Measurements from ENCODE around the gene TTC39B. TPM values are rescaled to one million over a fixed set of nuclear protein-coding genes. Genes with fewer than 3 reads are reported as not detected.
A peak's percentile ranks its signal among the peaks of the same experiment; 100 is the strongest.

The TTC39B gene
- total and polyA plus RNA-seq, 2 donors: 9.4 to 10.6 TPM

- peaks cover 0 to 12% of the 10 kb centered on the region in 2 donors for H3K9me3 ChIP-seq (ENCODE audit: control insufficient read depth in 2 of 2, insufficient read depth in 1 of 2, low read length in 1 of 2)
- no peaks in the 10 kb centered on the region for H3K27me3 ChIP-seq (ENCODE audit: control insufficient read depth in 2 of 2, insufficient read depth in 1 of 2, low read length in 1 of 2)
- WGBS: 95% methylated on average over 4 of the region's 4 CpGs
- peak overlapping the region; percentile 46 to 83 for H3K27ac ChIP-seq (ENCODE audit: low read depth in 1 of 2, low read length in 1 of 2)
- no peak overlapping the region for H3K4me3 ChIP-seq (ENCODE audit: low read length in 2 of 2)
- H3K4me1 ChIP-seq (ENCODE audit: control insufficient read depth in 2 of 2, insufficient read depth in 2 of 2, low read length in 2 of 2): peaks cover 42 to 60% of the 10 kb centered on the region in 2 donors
- DNase-seq (ENCODE audit: low read depth in 6 of 9, low spot score in 9 of 9): peak in 1 of 9 donors; percentile 53
- H3K36me3 ChIP-seq (ENCODE audit: control insufficient read depth in 2 of 2, insufficient read depth in 2 of 2, low read length in 1 of 2): peaks cover 0 to 4% of the 10 kb centered on the region in 2 donors
Observed at GRCh38 chr9:15294604-15295003, 12.4 kb downstream of the TTC39B start.

GRCh38 chr9:15293804-15294316 is 13.2 kb downstream of the TTC39B start:
- no peaks in the 10 kb centered on the region for H3K27me3 ChIP-seq (ENCODE audit: control insufficient read depth in 2 of 2, insufficient read depth in 1 of 2, low read length in 1 of 2)
- no peak for DNase-seq (ENCODE audit: low read depth in 6 of 9, low spot score in 9 of 9)
- H3K4me3 ChIP-seq (ENCODE audit: low read length in 2 of 2): no peak overlapping the region
- peaks cover 0 to 12% of the 10 kb centered on the region in 2 donors for H3K9me3 ChIP-seq (ENCODE audit: control insufficient read depth in 2 of 2, insufficient read depth in 1 of 2, low read length in 1 of 2)
- peaks cover 0 to 4% of the 10 kb centered on the region in 2 donors for H3K36me3 ChIP-seq (ENCODE audit: control insufficient read depth in 2 of 2, insufficient read depth in 2 of 2, low read length in 1 of 2)
- peaks cover 34 to 53% of the 10 kb centered on the region in 2 donors for H3K4me1 ChIP-seq (ENCODE audit: control insufficient read depth in 2 of 2, insufficient read depth in 2 of 2, low read length in 2 of 2)
- 61% methylated on average over 10 of the region's 10 CpGs for WGBS
- H3K27ac ChIP-seq (ENCODE audit: low read depth in 1 of 2, low read length in 1 of 2): peak overlapping the region; percentile 53 to 83

DNA sequence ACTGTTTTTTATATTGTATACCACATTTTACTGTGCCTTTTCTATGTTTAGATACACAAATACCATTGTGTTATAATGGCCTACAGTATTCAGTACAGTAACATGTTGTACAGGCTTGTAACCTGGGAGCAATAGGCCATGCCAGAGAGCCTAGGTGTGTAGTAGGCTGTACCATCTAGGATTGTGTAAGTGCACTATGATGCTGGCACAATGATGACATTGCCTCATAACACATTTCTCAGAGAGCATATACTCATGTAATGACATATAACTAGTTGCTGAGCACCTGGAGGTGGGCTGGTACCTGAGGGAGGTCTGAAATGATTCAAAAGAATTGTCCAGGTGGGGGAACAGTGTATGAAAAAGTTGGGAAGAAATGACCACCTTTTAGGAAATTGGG is 13.9 kb downstream of the TTC39B start:
- Histone ChIP-seq H3K27ac (ENCODE audit: low read depth in 1 of 2, low read length in 1 of 2) (peak overlapping the region in 1 of 2 donors; percentile 83), H3K4me1 (ENCODE audit: control insufficient read depth in 2 of 2, insufficient read depth in 2 of 2, low read length in 2 of 2) (peaks cover 31 to 47% of the 10 kb centered on the region in 2 donors)

GRCh38 chr9:15289603-15290002 is 17.4 kb downstream of the TTC39B start:
- no peaks in the 10 kb centered on the region for H3K27me3 ChIP-seq (ENCODE audit: control insufficient read depth in 2 of 2, insufficient read depth in 1 of 2, low read length in 1 of 2)
- H3K36me3 ChIP-seq (ENCODE audit: control insufficient read depth in 2 of 2, insufficient read depth in 2 of 2, low read length in 1 of 2): no peaks in the 10 kb centered on the region
- DNase-seq (ENCODE audit: low read depth in 6 of 9, low spot score in 9 of 9): no peak
- H3K9me3 ChIP-seq (ENCODE audit: control insufficient read depth in 2 of 2, insufficient read depth in 1 of 2, low read length in 1 of 2): peaks cover 0 to 5% of the 10 kb centered on the region in 2 donors
- no peak overlapping the region for H3K4me3 ChIP-seq (ENCODE audit: low read length in 2 of 2)
- no peak overlapping the region for H3K27ac ChIP-seq (ENCODE audit: low read depth in 1 of 2, low read length in 1 of 2)
- H3K4me1 ChIP-seq (ENCODE audit: control insufficient read depth in 2 of 2, insufficient read depth in 2 of 2, low read length in 2 of 2): peaks cover 10 to 14% of the 10 kb centered on the region in 2 donors
- WGBS: 97% methylated on average over 5 of the region's 5 CpGs

More for the DNA sequence above, 13.9 kb downstream of the TTC39B start:
- H3K27me3 ChIP-seq (ENCODE audit: control insufficient read depth in 2 of 2, insufficient read depth in 1 of 2, low read length in 1 of 2): no peaks in the 10 kb centered on the region
- no peak overlapping the region for H3K4me3 ChIP-seq (ENCODE audit: low read length in 2 of 2)
- peaks cover 0 to 11% of the 10 kb centered on the region in 2 donors for H3K9me3 ChIP-seq (ENCODE audit: control insufficient read depth in 2 of 2, insufficient read depth in 1 of 2, low read length in 1 of 2)
- no peak for DNase-seq (ENCODE audit: low read depth in 6 of 9, low spot score in 9 of 9)
- peaks cover 0 to 3% of the 10 kb centered on the region in 2 donors for H3K36me3 ChIP-seq (ENCODE audit: control insufficient read depth in 2 of 2, insufficient read depth in 2 of 2, low read length in 1 of 2)

GRCh38 chr9:15287309-15287708 is 19.7 kb downstream of the TTC39B start:
- no peaks in the 10 kb centered on the region for H3K27me3 ChIP-seq (ENCODE audit: control insufficient read depth in 2 of 2, insufficient read depth in 1 of 2, low read length in 1 of 2)
- no peak for DNase-seq (ENCODE audit: low read depth in 6 of 9, low spot score in 9 of 9)
- WGBS: 98% methylated on average over 4 of the region's 4 CpGs
- H3K9me3 ChIP-seq (ENCODE audit: control insufficient read depth in 2 of 2, insufficient read depth in 1 of 2, low read length in 1 of 2): peaks cover 0 to 5% of the 10 kb centered on the region in 2 donors
- H3K27ac ChIP-seq (ENCODE audit: low read depth in 1 of 2, low read length in 1 of 2): no peak overlapping the region
- H3K36me3 ChIP-seq (ENCODE audit: control insufficient read depth in 2 of 2, insufficient read depth in 2 of 2, low read length in 1 of 2): no peaks in the 10 kb centered on the region
- H3K4me3 ChIP-seq (ENCODE audit: low read length in 2 of 2): no peak overlapping the region
- no peaks in the 10 kb centered on the region for H3K4me1 ChIP-seq (ENCODE audit: control insufficient read depth in 2 of 2, insufficient read depth in 2 of 2, low read length in 2 of 2)

- 40% methylated on average over 4 of the region's 4 CpGs for WGBS
- Histone ChIP-seq H3K4me3 (ENCODE audit: low read length in 2 of 2) (no peak overlapping the region), H3K27me3 (ENCODE audit: control insufficient read depth in 2 of 2, insufficient read depth in 1 of 2, low read length in 1 of 2) (no peaks in the 10 kb centered on the region), H3K4me1 (ENCODE audit: control insufficient read depth in 2 of 2, insufficient read depth in 2 of 2, low read length in 2 of 2) (no peaks in the 10 kb centered on the region), H3K27ac (ENCODE audit: low read depth in 1 of 2, low read length in 1 of 2) (no peak overlapping the region), H3K9me3 (ENCODE audit: control insufficient read depth in 2 of 2, insufficient read depth in 1 of 2, low read length in 1 of 2) (peaks cover 0 to 5% of the 10 kb centered on the region in 2 donors), H3K36me3 (ENCODE audit: control insufficient read depth in 2 of 2, insufficient read depth in 2 of 2, low read length in 1 of 2) (no peaks in the 10 kb centered on the region)
- DNase-seq (ENCODE audit: low read depth in 6 of 9, low spot score in 9 of 9): no peak
Observed at GRCh38 chr9:15286161-15286821, 20.7 kb downstream of the TTC39B start.

- Histone ChIP-seq H3K4me1 (ENCODE audit: control insufficient read depth in 2 of 2, insufficient read depth in 2 of 2, low read length in 2 of 2) (no peaks in the 10 kb centered on the region), H3K4me3 (ENCODE audit: low read length in 2 of 2) (no peak overlapping the region), H3K27me3 (ENCODE audit: control insufficient read depth in 2 of 2, insufficient read depth in 1 of 2, low read length in 1 of 2) (no peaks in the 10 kb centered on the region), H3K36me3 (ENCODE audit: control insufficient read depth in 2 of 2, insufficient read depth in 2 of 2, low read length in 1 of 2) (no peaks in the 10 kb centered on the region), H3K9me3 (ENCODE audit: control insufficient read depth in 2 of 2, insufficient read depth in 1 of 2, low read length in 1 of 2) (no peaks in the 10 kb centered on the region), H3K27ac (ENCODE audit: low read depth in 1 of 2, low read length in 1 of 2) (no peak overlapping the region)
- WGBS: 99% methylated on average over 8 of the region's 8 CpGs
- DNase-seq (ENCODE audit: low read depth in 6 of 9, low spot score in 9 of 9): no peak
Observed at GRCh38 chr9:15282567-15283285, 24.3 kb downstream of the TTC39B start.

GRCh38 chr9:15280647-15281046 is 26.4 kb downstream of the TTC39B start:
- Histone ChIP-seq H3K27me3 (ENCODE audit: control insufficient read depth in 2 of 2, insufficient read depth in 1 of 2, low read length in 1 of 2) (no peaks in the 10 kb centered on the region), H3K36me3 (ENCODE audit: control insufficient read depth in 2 of 2, insufficient read depth in 2 of 2, low read length in 1 of 2) (no peaks in the 10 kb centered on the region), H3K27ac (ENCODE audit: low read depth in 1 of 2, low read length in 1 of 2) (no peak overlapping the region), H3K4me1 (ENCODE audit: control insufficient read depth in 2 of 2, insufficient read depth in 2 of 2, low read length in 2 of 2) (no peaks in the 10 kb centered on the region), H3K4me3 (ENCODE audit: low read length in 2 of 2) (no peak overlapping the region), H3K9me3 (ENCODE audit: control insufficient read depth in 2 of 2, insufficient read depth in 1 of 2, low read length in 1 of 2) (no peaks in the 10 kb centered on the region)
- no peak for DNase-seq (ENCODE audit: low read depth in 6 of 9, low spot score in 9 of 9)
- 98% methylated on average over 3 of the region's 3 CpGs for WGBS

DNA sequence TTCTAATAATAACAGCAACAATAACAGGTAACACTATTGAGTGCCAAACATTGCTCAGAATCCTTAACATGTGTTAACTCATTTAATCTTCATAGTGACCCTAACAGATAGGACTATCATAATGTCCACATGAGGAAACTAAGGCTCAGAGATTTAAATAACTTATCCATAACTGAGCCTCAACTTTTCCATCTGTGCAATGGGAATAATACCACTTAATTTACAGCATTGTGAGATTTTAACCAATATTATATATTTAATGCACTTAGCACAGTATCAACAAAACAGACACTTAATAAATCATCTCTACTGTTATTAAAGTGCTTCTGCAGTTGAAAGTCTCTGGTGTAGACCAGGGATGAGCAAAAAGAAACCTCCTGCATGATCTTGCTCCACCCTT is 28.2 kb downstream of the TTC39B start:
- Histone ChIP-seq H3K36me3 (ENCODE audit: control insufficient read depth in 2 of 2, insufficient read depth in 2 of 2, low read length in 1 of 2) (no peaks in the 10 kb centered on the region), H3K9me3 (ENCODE audit: control insufficient read depth in 2 of 2, insufficient read depth in 1 of 2, low read length in 1 of 2) (no peaks in the 10 kb centered on the region), H3K4me1 (ENCODE audit: control insufficient read depth in 2 of 2, insufficient read depth in 2 of 2, low read length in 2 of 2) (no peaks in the 10 kb centered on the region), H3K4me3 (ENCODE audit: low read length in 2 of 2) (no peak overlapping the region), H3K27ac (ENCODE audit: low read depth in 1 of 2, low read length in 1 of 2) (no peak overlapping the region), H3K27me3 (ENCODE audit: control insufficient read depth in 2 of 2, insufficient read depth in 1 of 2, low read length in 1 of 2) (no peaks in the 10 kb centered on the region)
- DNase-seq (ENCODE audit: low read depth in 6 of 9, low spot score in 9 of 9): no peak
